Dermis blood vessel endothelial cell (primary cell): ENCODE data around the gene KLHDC8A. TPM values are rescaled to one million over a fixed set of nuclear protein-coding genes. Genes with fewer than 3 reads are reported as not detected.

ENCODE experiments used
- DNase-seq: peaks from one replicate; pipeline ENCODE4 v3.0.0; 2010
- total RNA-seq: library from RNA; depleted of rRNA; stranded (reverse); fragments of >200 nt; gene quantifications from 2 replicates; pipeline ENCODE4 v1.2.3, GENCODE V29; 2014

KLHDC8A gene
- total RNA-seq, 1 donor from 2014 or later: not detected

- peak; percentile 29 for DNase-seq
These were observed 61.8 kb downstream of the KLHDC8A start for GRCh38 chr1:205294934-205295333.

GRCh38 chr1:205294175-205294917 is 62.4 kb downstream of the KLHDC8A start:
- peak; percentile 89 for DNase-seq

GRCh38 chr1:205293350-205294074 is 63.2 kb downstream of the KLHDC8A start:
- no peak for DNase-seq

GRCh38 chr1:205291596-205291995 is 65.1 kb downstream of the KLHDC8A start:
- no peak for DNase-seq

GRCh38 chr1:205287767-205288559 is 68.8 kb downstream of the KLHDC8A start:
- peak; percentile 45 for DNase-seq

GRCh38 chr1:205287076-205287475 is 69.6 kb downstream of the KLHDC8A start:
- no peak for DNase-seq

GRCh38 chr1:205286335-205286950 is 70.3 kb downstream of the KLHDC8A start:
- no peak for DNase-seq

Other genes starting within 250 kb of the KLHDC8A start
- gene RBBP5, start 234.9 kb downstream of the KLHDC8A start, total RNA-seq: 23.6 and 24.5 TPM in 2 replicates
- 14.9 and 15.1 TPM in 2 replicates for gene DSTYK, start 145.2 kb downstream of the KLHDC8A start, total RNA-seq
- 1.7 and 1.9 TPM in 2 replicates for gene TMCC2, start 129.0 kb downstream of the KLHDC8A start, total RNA-seq
- 4.6 and 5.0 TPM in 2 replicates for gene NUAK2, start 35.2 kb downstream of the KLHDC8A start, total RNA-seq
- gene LEMD1, start 65.1 kb upstream of the KLHDC8A start, total RNA-seq: not detected in 2 replicates
- 0.19 TPM in 1 of 2 replicates, not detected in the other for gene BLACAT1, start 99.1 kb upstream of the KLHDC8A start, total RNA-seq
- gene CDK18, start 147.7 kb upstream of the KLHDC8A start, total RNA-seq: 0.65 and 1.7 TPM in 2 replicates